Measurements from ENCODE around the gene BBS10. TPM values are rescaled to one million over a fixed set of nuclear protein-coding genes. Genes with fewer than 3 reads are reported as not detected.

BBS10 gene
- total RNA-seq, 2 donors from 2014 or later = 3.2 to 3.3 TPM

GRCh38 chr12:76313299-76313698 lies 34.9 kb downstream of the BBS10 start:
- Histone ChIP-seq H3K27me3 (no peaks in the 10 kb centered on the region), H3K27ac (no peak overlapping the region), H3K4me3 (no peak overlapping the region), H3K4me1 (no peaks in the 10 kb centered on the region), H3K9ac (ENCODE audit: low read depth in 2 of 2, low read length in 2 of 2) (no peak overlapping the region), H3K36me3 (no peaks in the 10 kb centered on the region), H3K9me3 (no peaks in the 10 kb centered on the region)
- TF ChIP-seq, protein P1, sequence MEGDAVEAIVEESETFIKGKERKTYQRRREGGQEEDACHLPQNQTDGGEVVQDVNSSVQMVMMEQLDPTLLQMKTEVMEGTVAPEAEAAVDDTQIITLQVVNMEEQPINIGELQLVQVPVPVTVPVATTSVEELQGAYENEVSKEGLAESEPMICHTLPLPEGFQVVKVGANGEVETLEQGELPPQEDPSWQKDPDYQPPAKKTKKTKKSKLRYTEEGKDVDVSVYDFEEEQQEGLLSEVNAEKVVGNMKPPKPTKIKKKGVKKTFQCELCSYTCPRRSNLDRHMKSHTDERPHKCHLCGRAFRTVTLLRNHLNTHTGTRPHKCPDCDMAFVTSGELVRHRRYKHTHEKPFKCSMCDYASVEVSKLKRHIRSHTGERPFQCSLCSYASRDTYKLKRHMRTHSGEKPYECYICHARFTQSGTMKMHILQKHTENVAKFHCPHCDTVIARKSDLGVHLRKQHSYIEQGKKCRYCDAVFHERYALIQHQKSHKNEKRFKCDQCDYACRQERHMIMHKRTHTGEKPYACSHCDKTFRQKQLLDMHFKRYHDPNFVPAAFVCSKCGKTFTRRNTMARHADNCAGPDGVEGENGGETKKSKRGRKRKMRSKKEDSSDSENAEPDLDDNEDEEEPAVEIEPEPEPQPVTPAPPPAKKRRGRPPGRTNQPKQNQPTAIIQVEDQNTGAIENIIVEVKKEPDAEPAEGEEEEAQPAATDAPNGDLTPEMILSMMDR (IDR thresholded peaks at IDR 0.05) = no peak
- no peak for DNase-seq
- intact Hi-C loops (cut with DNase I) = no loop called here

- no peaks in the 10 kb centered on the region for H3K27me3 ChIP-seq
- intact Hi-C loops (cut with DNase I) = no loop called here
- H3K27ac ChIP-seq = no peak overlapping the region
- no peak overlapping the region for H3K9ac ChIP-seq (ENCODE audit: low read depth in 2 of 2, low read length in 2 of 2)
- TF ChIP-seq, protein P1 (IDR thresholded peaks at IDR 0.05) = no peak
- H3K4me1 ChIP-seq = no peaks in the 10 kb centered on the region
- no peaks in the 10 kb centered on the region for H3K36me3 ChIP-seq
- DNase-seq = no peak
- no peak overlapping the region for H3K4me3 ChIP-seq
- H3K9me3 ChIP-seq = no peaks in the 10 kb centered on the region
Observed at GRCh38 chr12:76312315-76312714, 35.9 kb downstream of the BBS10 start.

- no peaks in the 10 kb centered on the region for H3K36me3 ChIP-seq
- TF ChIP-seq, protein P1 (IDR thresholded peaks at IDR 0.05) = no peak
- H3K4me3 ChIP-seq = no peak overlapping the region
- no peaks in the 10 kb centered on the region for H3K27me3 ChIP-seq
- H3K9ac ChIP-seq (ENCODE audit: low read depth in 2 of 2, low read length in 2 of 2) = no peak overlapping the region
- H3K9me3 ChIP-seq = no peaks in the 10 kb centered on the region
- no peak overlapping the region for H3K27ac ChIP-seq
- H3K4me1 ChIP-seq = no peaks in the 10 kb centered on the region
- intact Hi-C loops (cut with DNase I) = no loop called here
- DNase-seq = no peak
Observed at GRCh38 chr12:76311796-76312195, 36.4 kb downstream of the BBS10 start.

GRCh38 chr12:76310110-76310509 lies 38.1 kb downstream of the BBS10 start:
- Histone ChIP-seq H3K27me3 (no peaks in the 10 kb centered on the region), H3K9me3 (no peaks in the 10 kb centered on the region), H3K9ac (ENCODE audit: low read depth in 2 of 2, low read length in 2 of 2) (no peak overlapping the region), H3K4me3 (no peak overlapping the region), H3K27ac (no peak overlapping the region), H3K4me1 (no peaks in the 10 kb centered on the region), H3K36me3 (no peaks in the 10 kb centered on the region)
- TF ChIP-seq, protein P1 (IDR thresholded peaks at IDR 0.05) = no peak
- intact Hi-C loops (cut with DNase I) = no loop called here
- no peak for DNase-seq

DNA sequence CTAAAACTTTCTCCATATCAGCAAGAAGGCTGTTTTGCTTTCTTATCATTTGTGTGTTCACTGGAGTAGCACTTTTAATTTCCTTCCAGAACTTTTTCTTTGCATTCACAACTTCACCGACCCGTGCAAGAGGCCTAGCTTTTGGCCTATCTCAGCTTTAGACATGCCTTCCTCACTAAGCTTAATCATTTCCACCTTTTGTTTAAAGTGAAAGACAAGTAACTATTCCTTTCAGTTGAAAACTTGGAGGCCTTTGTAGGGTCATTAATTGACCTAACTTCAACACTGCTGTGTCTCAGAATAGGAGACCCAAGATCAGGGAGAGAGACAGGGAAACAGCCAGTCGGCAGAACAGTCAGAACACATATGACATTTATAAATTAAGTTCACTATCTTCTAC lies 39.3 kb downstream of the BBS10 start:
- Histone ChIP-seq H3K27me3 (no peaks in the 10 kb centered on the region), H3K9ac (ENCODE audit: low read depth in 2 of 2, low read length in 2 of 2) (no peak overlapping the region), H3K27ac (no peak overlapping the region), H3K4me3 (no peak overlapping the region), H3K4me1 (no peaks in the 10 kb centered on the region), H3K36me3 (no peaks in the 10 kb centered on the region), H3K9me3 (no peaks in the 10 kb centered on the region)
- intact Hi-C loops (cut with DNase I) = no loop called here
- TF ChIP-seq, protein P1 (IDR thresholded peaks at IDR 0.05) = no peak
- DNase-seq = no peak

- H3K4me1 ChIP-seq = no peaks in the 10 kb centered on the region
Observed at GRCh38 chr12:76307083-76307482, 41.1 kb downstream of the BBS10 start.

More at GRCh38 chr12:76307083-76307482, 41.1 kb downstream of the BBS10 start:
- H3K4me3 ChIP-seq = no peak overlapping the region
- H3K9ac ChIP-seq (ENCODE audit: low read depth in 2 of 2, low read length in 2 of 2) = no peak overlapping the region
- no peak overlapping the region for H3K27ac ChIP-seq
- TF ChIP-seq, protein P1 (IDR thresholded peaks at IDR 0.05) = no peak
- no peaks in the 10 kb centered on the region for H3K9me3 ChIP-seq
- intact Hi-C loops (cut with DNase I) = no loop called here
- no peaks in the 10 kb centered on the region for H3K27me3 ChIP-seq
- no peaks in the 10 kb centered on the region for H3K36me3 ChIP-seq
- DNase-seq = no peak

Measured in colonic mucosa (tissue), 4 donors.